ENCODE results near the gene DAGLB.

GRCh38 chr7:6481445-6481844 lies 33.7 kb upstream of the DAGLB start:
- TF ChIP-seq EZH2 (IDR thresholded peaks at IDR 0.05; ENCODE audit: borderline replicate concordance, low read depth, low read length, severe bottlenecking): no peak
- no peak for TF ChIP-seq CTCF (IDR thresholded peaks at IDR 0.05; ENCODE audit: borderline replicate concordance, extremely low read depth, low read length, poor library complexity, severe bottlenecking)

All from DND-41 (cell line).